Right atrium auricular region (tissue), 2 donors: ENCODE data around the gene SYT12. TPM values are rescaled to one million over a fixed set of nuclear protein-coding genes. Genes with fewer than 3 reads are reported as not detected.
A peak's percentile ranks its signal among the peaks of the same experiment; 100 is the strongest.

Experiments
- DNase-seq: peaks from one replicate; pipeline ENCODE4 v3.0.0-alpha.2; 2019; ENCODE audit warnings: low spot score
- H3K27ac ChIP-seq, 2 donors: fragments of 200-600 bp; sonication (generic); 1 replicate in 1 of 2; 2 replicates in 1 of 2; pipeline ENCODE4 v1.5.1; 2016 to 2019
- H3K27me3 ChIP-seq, 2 donors: fragments of 200-600 bp; sonication (generic); one replicate each; pipeline versions ENCODE4 v1.5.1 to v1.6.0; 2017 to 2019
- H3K36me3 ChIP-seq: fragments of 200-600 bp; sonication (generic); one replicate; pipeline ENCODE4 v1.5.1; 2016
- H3K4me1 ChIP-seq, 2 donors: fragments of 200-600 bp; sonication (generic); one replicate each; pipeline versions ENCODE4 v1.5.1 to v1.6.0; 2017 to 2019
- H3K4me3 ChIP-seq, 2 donors: fragments of 200-600 bp; sonication (generic); 1 replicate in 1 of 2; 2 replicates in 1 of 2; pipeline ENCODE4 v1.5.1; 2017 to 2019; ENCODE audit warnings: mild to moderate bottlenecking in 1 of 2, moderate library complexity in 1 of 2
- H3K9me3 ChIP-seq, 2 donors: fragments of 200-600 bp; sonication (generic); one replicate each; pipeline ENCODE4 v1.5.1; 2019
- CTCF ChIP-seq, 2 donors: fragments of 200-600 bp; sonication (generic); IDR thresholded peaks; one replicate each; pipeline ENCODE4 v1.5.1; 2019; ENCODE audit warnings: antibody characterized with exemption in 2 of 2
- total RNA-seq, 2 donors: library from RNA; depleted of rRNA; stranded (reverse); fragments of >200 nt; gene quantifications; one replicate each; pipeline ENCODE4 v1.1.0, GENCODE V29; 2016

Gene SYT12
- total RNA-seq, 2 donors from 2014 or later = 0.44 to 0.59 TPM

- DNase-seq = no peak
- H3K36me3 ChIP-seq = no peaks in the 10 kb centered on the region
- no peak overlapping the region for H3K27ac ChIP-seq
- H3K4me3 ChIP-seq = no peak overlapping the region
- H3K9me3 ChIP-seq = peaks cover 5 to 9% of the 10 kb centered on the region in 2 donors
- H3K4me1 ChIP-seq = peaks cover 0 to 5% of the 10 kb centered on the region in 2 donors
- peak in 1 of 2 donors; percentile 57 for TF ChIP-seq CTCF (IDR thresholded peaks at IDR 0.05)
- no peaks in the 10 kb centered on the region for H3K27me3 ChIP-seq
Observed at GRCh38 chr11:66976028-66976467, 46.9 kb upstream of the SYT12 start.

- DNase-seq = no peak
Observed at GRCh38 chr11:66976925-66977324, 46.0 kb upstream of the SYT12 start.

GRCh38 chr11:66978229-66978628 is 44.7 kb upstream of the SYT12 start:
- no peaks in the 10 kb centered on the region for H3K36me3 ChIP-seq
- no peaks in the 10 kb centered on the region for H3K27me3 ChIP-seq
- H3K4me1 ChIP-seq = peaks cover 0 to 8% of the 10 kb centered on the region in 2 donors
- TF ChIP-seq CTCF (IDR thresholded peaks at IDR 0.05) = no peak
- H3K9me3 ChIP-seq = peaks cover 5 to 9% of the 10 kb centered on the region in 2 donors
- DNase-seq = no peak
- H3K27ac ChIP-seq = no peak overlapping the region
- H3K4me3 ChIP-seq = no peak overlapping the region

More at GRCh38 chr11:66976925-66977324, 46.0 kb upstream of the SYT12 start:
- Histone ChIP-seq H3K27me3 (no peaks in the 10 kb centered on the region), H3K4me1 (peaks cover 0 to 7% of the 10 kb centered on the region in 2 donors), H3K9me3 (peaks cover 5 to 9% of the 10 kb centered on the region in 2 donors), H3K36me3 (no peaks in the 10 kb centered on the region), H3K4me3 (no peak overlapping the region), H3K27ac (no peak overlapping the region)
- TF ChIP-seq CTCF (IDR thresholded peaks at IDR 0.05) = no peak

- no peaks in the 10 kb centered on the region for H3K27me3 ChIP-seq
- DNase-seq = no peak
- H3K4me1 ChIP-seq = peaks cover 0 to 8% of the 10 kb centered on the region in 2 donors
- H3K27ac ChIP-seq = no peak overlapping the region
- H3K4me3 ChIP-seq = no peak overlapping the region
- no peak for TF ChIP-seq CTCF (IDR thresholded peaks at IDR 0.05)
- no peaks in the 10 kb centered on the region for H3K36me3 ChIP-seq
- peaks cover 5 to 9% of the 10 kb centered on the region in 2 donors for H3K9me3 ChIP-seq
Observed at GRCh38 chr11:66978717-66979116, 44.2 kb upstream of the SYT12 start.

GRCh38 chr11:66979336-66979980 is 43.5 kb upstream of the SYT12 start:
- no peak for DNase-seq
- no peaks in the 10 kb centered on the region for H3K27me3 ChIP-seq
- H3K27ac ChIP-seq = no peak overlapping the region
- H3K4me1 ChIP-seq = peaks cover 0 to 8% of the 10 kb centered on the region in 2 donors
- no peaks in the 10 kb centered on the region for H3K36me3 ChIP-seq
- H3K9me3 ChIP-seq = peaks cover 5 to 9% of the 10 kb centered on the region in 2 donors
- H3K4me3 ChIP-seq = no peak overlapping the region
- TF ChIP-seq CTCF (IDR thresholded peaks at IDR 0.05) = no peak
